ENCODE results near the gene MRPL44.

GRCh38 chr2:223915071-223915470 lies 42.2 kb upstream of the MRPL44 start:
- TF ChIP-seq CTCF (IDR thresholded peaks at IDR 0.05) = no peak
- no peak for TF ChIP-seq EZH2 (IDR thresholded peaks at IDR 0.05; ENCODE audit: borderline replicate concordance, insufficient read depth, low read depth, low read length, poor library complexity, severe bottlenecking)
